ENCODE results near the gene PC.

Gene PC

DNA sequence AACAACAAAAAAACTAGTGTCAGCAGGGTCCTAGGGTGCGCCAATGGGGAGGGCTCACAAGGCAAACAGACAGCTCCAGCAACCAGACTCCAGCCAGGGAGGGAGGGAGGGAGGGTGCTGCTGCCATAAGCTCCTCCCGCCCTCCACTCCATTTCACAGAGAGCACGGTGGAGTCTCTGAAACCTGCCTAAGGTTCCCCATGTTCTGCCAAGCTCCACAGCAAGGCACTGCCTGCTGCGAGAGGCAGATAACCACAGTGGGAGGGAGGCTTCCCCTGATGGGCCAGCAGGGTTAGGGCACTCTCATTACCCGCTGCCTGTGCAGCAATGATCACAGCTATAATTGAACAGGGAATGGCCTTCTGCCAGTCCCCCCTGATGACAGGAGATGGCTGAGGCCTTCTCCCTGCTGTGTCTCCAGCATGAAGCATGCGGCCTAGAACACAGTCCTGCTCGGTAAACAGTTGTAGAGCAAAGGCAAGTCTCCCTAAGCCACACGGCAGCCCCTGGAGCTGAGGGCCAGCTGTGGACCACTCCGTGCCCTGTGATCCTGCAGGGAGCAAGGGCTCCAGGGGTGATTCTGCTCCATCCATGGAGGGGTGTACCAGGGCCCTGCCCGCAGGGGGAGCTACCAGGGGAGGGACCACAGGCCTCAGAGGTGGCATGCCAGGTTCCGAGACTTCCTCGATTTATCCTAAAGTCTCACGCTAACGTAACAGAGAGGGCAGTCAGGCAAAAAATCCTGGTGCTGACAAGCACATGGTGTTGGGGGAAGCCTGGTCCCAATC is 42.9 kb downstream of the PC start:
- Histone ChIP-seq H3K9ac (ENCODE audit: low read depth in 1 of 2, low read length in 2 of 2) (no peak overlapping the region), H3K4me1 (ENCODE audit: control insufficient read depth in 1 of 2, insufficient read depth in 2 of 2, low read length in 2 of 2) (no peaks in the 10 kb centered on the region), H3K27ac (ENCODE audit: low read depth, low read length) (no peak overlapping the region)

DNA sequence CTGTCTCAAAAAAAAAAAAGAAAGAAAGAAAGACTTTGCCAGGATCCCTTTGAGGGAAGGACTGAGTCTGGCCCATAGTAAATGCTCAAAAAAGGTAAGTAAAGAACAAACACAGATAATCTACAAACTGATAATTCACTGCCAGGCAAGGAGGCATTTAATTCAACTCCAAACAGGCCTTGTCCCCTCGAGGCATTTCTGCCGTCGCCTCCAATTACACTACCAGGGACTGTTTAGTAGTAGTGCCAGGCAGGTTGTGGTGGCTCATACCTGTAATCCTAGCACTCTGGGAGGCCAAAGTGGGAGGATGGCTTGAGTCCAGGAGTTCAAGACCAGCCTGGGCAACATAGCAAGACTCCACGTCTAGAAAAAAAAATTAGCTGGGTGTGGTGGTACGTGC is 43.7 kb downstream of the PC start:
- Histone ChIP-seq H3K27ac (ENCODE audit: low read depth, low read length) (no peak overlapping the region), H3K36me3 (ENCODE audit: control insufficient read depth in 1 of 2, insufficient read depth in 2 of 2, low read length in 2 of 2) (no peaks in the 10 kb centered on the region), H3K9me3 (ENCODE audit: control insufficient read depth in 1 of 2, low read length in 2 of 2) (no peaks in the 10 kb centered on the region), H3K27me3 (ENCODE audit: control insufficient read depth in 1 of 2, insufficient read depth in 2 of 2, low read length in 2 of 2) (no peaks in the 10 kb centered on the region), H3K4me3 (ENCODE audit: low read depth in 1 of 2, low read length in 2 of 2) (no peak overlapping the region), H3K9ac (ENCODE audit: low read depth in 1 of 2, low read length in 2 of 2) (no peak overlapping the region), H3K4me1 (ENCODE audit: control insufficient read depth in 1 of 2, insufficient read depth in 2 of 2, low read length in 2 of 2) (no peaks in the 10 kb centered on the region)

More for the DNA sequence above, 42.9 kb downstream of the PC start:
- no peaks in the 10 kb centered on the region for H3K9me3 ChIP-seq (ENCODE audit: control insufficient read depth in 1 of 2, low read length in 2 of 2)
- H3K36me3 ChIP-seq (ENCODE audit: control insufficient read depth in 1 of 2, insufficient read depth in 2 of 2, low read length in 2 of 2), result no peaks in the 10 kb centered on the region
- no peaks in the 10 kb centered on the region for H3K27me3 ChIP-seq (ENCODE audit: control insufficient read depth in 1 of 2, insufficient read depth in 2 of 2, low read length in 2 of 2)
- no peak overlapping the region for H3K4me3 ChIP-seq (ENCODE audit: low read depth in 1 of 2, low read length in 2 of 2)

DNA sequence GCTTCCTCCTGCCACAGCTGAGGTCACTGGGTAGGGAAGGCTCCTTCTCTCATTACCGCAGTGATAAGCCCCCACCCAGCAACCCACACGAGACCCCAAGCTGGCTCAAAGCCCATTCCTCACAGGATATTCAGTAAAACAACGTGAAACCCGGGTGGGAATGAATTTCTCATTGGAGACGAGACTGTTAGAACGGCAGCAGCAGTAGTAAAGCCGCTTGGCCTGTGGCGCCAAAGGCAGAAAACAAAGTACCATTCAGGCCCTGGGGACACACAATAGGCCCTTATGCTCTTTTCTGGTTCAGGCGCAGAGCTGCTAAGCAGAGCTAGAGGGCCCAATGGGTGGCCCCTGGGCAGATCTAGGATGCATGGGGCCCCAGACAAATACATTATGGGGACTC is 45.3 kb downstream of the PC start:
- H3K27me3 ChIP-seq (ENCODE audit: control insufficient read depth in 1 of 2, insufficient read depth in 2 of 2, low read length in 2 of 2), result no peaks in the 10 kb centered on the region
- H3K27ac ChIP-seq (ENCODE audit: low read depth, low read length), result no peak overlapping the region
- no peaks in the 10 kb centered on the region for H3K4me1 ChIP-seq (ENCODE audit: control insufficient read depth in 1 of 2, insufficient read depth in 2 of 2, low read length in 2 of 2)
- H3K4me3 ChIP-seq (ENCODE audit: low read depth in 1 of 2, low read length in 2 of 2), result no peak overlapping the region
- no peaks in the 10 kb centered on the region for H3K9me3 ChIP-seq (ENCODE audit: control insufficient read depth in 1 of 2, low read length in 2 of 2)
- no peak overlapping the region for H3K9ac ChIP-seq (ENCODE audit: low read depth in 1 of 2, low read length in 2 of 2)
- no peaks in the 10 kb centered on the region for H3K36me3 ChIP-seq (ENCODE audit: control insufficient read depth in 1 of 2, insufficient read depth in 2 of 2, low read length in 2 of 2)

DNA sequence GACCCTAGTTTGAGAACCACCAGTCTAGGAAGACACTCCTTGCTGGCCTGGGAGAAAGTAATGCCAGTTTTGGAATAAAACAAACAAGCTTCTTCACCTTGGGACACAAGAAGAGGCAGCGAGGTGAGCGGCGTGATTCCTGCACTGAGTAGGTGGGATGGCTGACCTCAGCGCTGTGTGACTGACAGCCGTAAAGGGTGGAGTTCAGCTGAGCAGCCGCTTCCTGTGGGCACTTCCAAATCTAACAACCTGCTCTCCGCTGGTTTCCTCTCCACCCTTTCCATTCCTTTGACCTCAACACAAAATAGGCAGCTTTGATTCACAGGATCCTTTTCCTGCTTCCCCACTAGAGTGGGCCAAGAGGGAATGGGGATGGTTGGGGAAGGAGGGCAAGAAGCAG is 45.8 kb downstream of the PC start:
- H3K4me1 ChIP-seq (ENCODE audit: control insufficient read depth in 1 of 2, insufficient read depth in 2 of 2, low read length in 2 of 2), result no peaks in the 10 kb centered on the region
- no peak overlapping the region for H3K4me3 ChIP-seq (ENCODE audit: low read depth in 1 of 2, low read length in 2 of 2)
- no peaks in the 10 kb centered on the region for H3K36me3 ChIP-seq (ENCODE audit: control insufficient read depth in 1 of 2, insufficient read depth in 2 of 2, low read length in 2 of 2)
- H3K27me3 ChIP-seq (ENCODE audit: control insufficient read depth in 1 of 2, insufficient read depth in 2 of 2, low read length in 2 of 2), result no peaks in the 10 kb centered on the region
- H3K27ac ChIP-seq (ENCODE audit: low read depth, low read length), result no peak overlapping the region
- no peak overlapping the region for H3K9ac ChIP-seq (ENCODE audit: low read depth in 1 of 2, low read length in 2 of 2)
- no peaks in the 10 kb centered on the region for H3K9me3 ChIP-seq (ENCODE audit: control insufficient read depth in 1 of 2, low read length in 2 of 2)

DNA sequence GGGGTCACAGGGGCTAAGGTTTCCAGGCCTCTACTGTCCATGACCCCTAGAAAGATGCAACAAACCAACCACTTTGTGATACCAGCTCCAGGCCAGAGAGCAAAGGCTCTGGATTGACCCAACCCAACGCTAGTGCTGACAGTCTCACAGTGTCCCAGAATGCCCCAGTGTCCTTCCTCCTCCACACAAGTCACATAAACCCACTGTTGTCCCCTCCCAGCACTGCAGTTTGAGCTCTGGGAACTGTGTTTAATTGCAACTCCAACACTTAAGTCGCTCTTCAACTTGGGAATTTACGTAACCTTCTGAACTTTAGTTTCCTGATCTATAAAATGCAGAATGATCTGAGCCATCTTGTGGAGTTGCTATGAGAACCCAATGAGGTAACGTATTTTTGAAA is 47.5 kb downstream of the PC start:
- Histone ChIP-seq H3K36me3 (ENCODE audit: control insufficient read depth in 1 of 2, insufficient read depth in 2 of 2, low read length in 2 of 2) (no peaks in the 10 kb centered on the region), H3K4me1 (ENCODE audit: control insufficient read depth in 1 of 2, insufficient read depth in 2 of 2, low read length in 2 of 2) (peaks cover 0 to 3% of the 10 kb centered on the region in 2 donors), H3K9ac (ENCODE audit: low read depth in 1 of 2, low read length in 2 of 2) (no peak overlapping the region), H3K27ac (ENCODE audit: low read depth, low read length) (no peak overlapping the region), H3K27me3 (ENCODE audit: control insufficient read depth in 1 of 2, insufficient read depth in 2 of 2, low read length in 2 of 2) (no peaks in the 10 kb centered on the region), H3K9me3 (ENCODE audit: control insufficient read depth in 1 of 2, low read length in 2 of 2) (no peaks in the 10 kb centered on the region), H3K4me3 (ENCODE audit: low read depth in 1 of 2, low read length in 2 of 2) (no peak overlapping the region)

DNA sequence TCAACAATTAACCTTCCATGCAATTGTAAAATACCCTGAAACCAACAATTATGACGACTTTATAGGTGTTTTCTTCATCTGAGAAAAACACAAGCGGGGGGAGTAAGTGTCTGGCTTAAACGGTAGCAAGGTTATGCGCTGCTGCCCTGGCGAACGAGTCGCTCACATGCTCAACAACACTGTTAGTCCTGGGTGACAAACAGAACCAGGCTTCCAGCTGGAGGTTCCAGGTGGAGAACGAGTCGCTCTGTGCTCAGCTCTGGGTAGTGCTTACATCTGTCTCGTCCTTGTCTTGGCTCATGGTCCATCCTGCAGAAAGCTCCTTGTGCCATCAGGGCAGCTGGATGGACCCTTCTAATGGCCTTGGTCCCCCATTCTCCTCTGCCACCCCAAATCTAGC is 48.2 kb downstream of the PC start:
- no peak overlapping the region for H3K4me3 ChIP-seq (ENCODE audit: low read depth in 1 of 2, low read length in 2 of 2)

DNA sequence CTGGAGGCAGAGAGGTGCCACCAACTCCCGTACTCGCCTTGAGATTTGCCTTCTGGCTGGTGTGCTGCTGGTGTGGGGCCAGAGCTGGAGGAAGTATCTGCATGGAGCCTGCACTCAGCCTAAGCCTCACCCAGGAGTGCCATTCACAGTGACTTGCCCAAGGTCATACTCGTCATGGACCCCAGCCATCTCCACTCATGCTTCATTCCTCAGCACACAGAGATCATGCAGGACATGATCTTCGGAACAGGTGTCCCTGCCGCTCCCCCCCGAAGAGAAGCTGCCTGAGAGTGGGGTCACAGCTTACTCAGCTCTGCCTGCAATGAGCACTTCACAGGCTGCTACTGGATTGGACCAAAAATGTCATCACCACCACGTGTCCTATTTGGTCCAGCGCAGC is 49.0 kb downstream of the PC start:
- Histone ChIP-seq H3K27me3 (ENCODE audit: control insufficient read depth in 1 of 2, insufficient read depth in 2 of 2, low read length in 2 of 2) (no peaks in the 10 kb centered on the region), H3K4me1 (ENCODE audit: control insufficient read depth in 1 of 2, insufficient read depth in 2 of 2, low read length in 2 of 2) (peaks cover 3 to 8% of the 10 kb centered on the region in 2 donors), H3K36me3 (ENCODE audit: control insufficient read depth in 1 of 2, insufficient read depth in 2 of 2, low read length in 2 of 2) (no peaks in the 10 kb centered on the region), H3K27ac (ENCODE audit: low read depth, low read length) (no peak overlapping the region), H3K9me3 (ENCODE audit: control insufficient read depth in 1 of 2, low read length in 2 of 2) (no peaks in the 10 kb centered on the region), H3K4me3 (ENCODE audit: low read depth in 1 of 2, low read length in 2 of 2) (no peak overlapping the region), H3K9ac (ENCODE audit: low read depth in 1 of 2, low read length in 2 of 2) (no peak overlapping the region)

More for the DNA sequence above, 48.2 kb downstream of the PC start:
- peaks cover 0 to 3% of the 10 kb centered on the region in 2 donors for H3K4me1 ChIP-seq (ENCODE audit: control insufficient read depth in 1 of 2, insufficient read depth in 2 of 2, low read length in 2 of 2)
- no peaks in the 10 kb centered on the region for H3K9me3 ChIP-seq (ENCODE audit: control insufficient read depth in 1 of 2, low read length in 2 of 2)
- no peaks in the 10 kb centered on the region for H3K27me3 ChIP-seq (ENCODE audit: control insufficient read depth in 1 of 2, insufficient read depth in 2 of 2, low read length in 2 of 2)
- no peaks in the 10 kb centered on the region for H3K36me3 ChIP-seq (ENCODE audit: control insufficient read depth in 1 of 2, insufficient read depth in 2 of 2, low read length in 2 of 2)
- H3K9ac ChIP-seq (ENCODE audit: low read depth in 1 of 2, low read length in 2 of 2), result no peak overlapping the region
- H3K27ac ChIP-seq (ENCODE audit: low read depth, low read length), result no peak overlapping the region

DNA sequence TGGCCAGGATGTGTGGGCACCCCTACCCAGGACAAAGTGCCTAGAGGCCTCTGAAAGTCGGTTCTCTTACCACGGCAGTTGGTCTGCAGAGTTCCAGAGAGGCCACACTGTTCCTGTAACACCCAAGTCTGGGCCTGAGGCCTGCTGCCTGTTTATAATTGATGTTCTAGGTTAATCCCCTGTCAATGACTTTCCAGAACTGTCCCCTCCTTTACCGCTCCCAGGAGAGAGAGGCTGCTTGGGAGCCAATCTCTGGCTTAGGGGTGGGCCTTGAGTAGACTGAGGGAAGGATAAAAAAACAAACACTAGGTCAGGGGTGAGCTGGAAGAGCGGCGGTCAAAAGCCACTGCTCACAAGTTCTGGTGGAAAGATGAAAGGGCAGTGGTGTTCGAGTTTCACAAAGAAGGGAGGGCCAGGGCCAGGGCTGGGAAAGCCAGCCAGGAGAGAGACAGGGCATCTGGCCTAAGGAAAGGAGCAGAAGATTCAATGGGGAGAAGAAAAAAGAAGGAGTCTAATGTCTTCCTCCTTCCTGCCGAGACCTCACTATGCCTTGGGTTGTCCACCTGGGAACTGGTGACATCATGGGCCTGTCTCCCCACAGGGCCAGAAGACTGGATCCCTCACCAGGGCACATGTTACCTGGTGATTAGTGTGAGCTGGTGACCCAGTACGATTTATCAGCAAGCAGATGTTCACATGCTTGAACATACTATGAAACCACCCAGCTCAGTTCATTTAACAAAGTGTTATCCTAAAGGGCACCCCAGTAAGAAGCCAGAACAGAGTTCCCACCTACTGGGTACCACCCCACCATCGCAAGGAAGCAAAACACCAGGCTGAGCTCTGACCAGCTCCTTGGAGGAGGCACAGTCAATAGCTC is 50.2 kb downstream of the PC start:
- Histone ChIP-seq H3K36me3 (ENCODE audit: control insufficient read depth in 1 of 2, insufficient read depth in 2 of 2, low read length in 2 of 2) (no peaks in the 10 kb centered on the region), H3K4me1 (ENCODE audit: control insufficient read depth in 1 of 2, insufficient read depth in 2 of 2, low read length in 2 of 2) (peaks cover 3 to 14% of the 10 kb centered on the region in 2 donors), H3K27ac (ENCODE audit: low read depth, low read length) (no peak overlapping the region)

DNA sequence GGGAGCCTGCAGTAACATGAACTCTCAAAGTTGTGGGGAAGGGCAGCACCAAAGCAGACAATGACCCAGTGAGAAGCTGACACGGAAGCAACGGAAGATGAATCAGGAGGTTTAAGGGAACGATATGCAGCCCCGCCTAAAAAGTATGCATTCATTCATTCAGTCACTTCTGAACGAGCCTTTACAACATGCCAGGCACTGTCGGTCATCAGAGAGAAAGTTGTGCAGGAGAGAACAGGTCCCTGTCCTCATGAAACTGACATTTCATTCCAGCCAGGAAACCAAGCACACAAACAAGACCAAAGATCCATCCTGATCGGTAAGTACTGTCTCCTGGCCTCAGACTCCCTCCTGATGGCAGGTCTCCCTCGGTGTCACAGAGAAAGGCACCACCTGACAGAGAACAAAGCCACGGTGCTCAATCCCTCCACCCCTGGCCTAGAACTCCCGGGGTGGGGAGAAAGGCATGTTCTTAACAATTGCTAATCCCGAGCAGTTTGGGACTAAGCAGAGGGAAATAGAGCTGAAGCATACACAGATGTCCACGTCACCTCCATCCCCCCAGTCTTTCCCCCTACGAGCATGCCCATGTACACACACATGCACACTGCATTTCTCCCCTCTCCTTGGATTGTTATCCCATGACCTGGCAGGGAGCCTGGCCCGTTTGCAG is 52.0 kb downstream of the PC start:
- Histone ChIP-seq H3K27ac (ENCODE audit: low read depth, low read length) (no peak overlapping the region), H3K9ac (ENCODE audit: low read depth in 1 of 2, low read length in 2 of 2) (no peak overlapping the region), H3K4me1 (ENCODE audit: control insufficient read depth in 1 of 2, insufficient read depth in 2 of 2, low read length in 2 of 2) (peaks cover 3 to 22% of the 10 kb centered on the region in 2 donors)

More for the DNA sequence above, 50.2 kb downstream of the PC start:
- H3K9ac ChIP-seq (ENCODE audit: low read depth in 1 of 2, low read length in 2 of 2), result no peak overlapping the region
- no peaks in the 10 kb centered on the region for H3K9me3 ChIP-seq (ENCODE audit: control insufficient read depth in 1 of 2, low read length in 2 of 2)
- H3K4me3 ChIP-seq (ENCODE audit: low read depth in 1 of 2, low read length in 2 of 2), result no peak overlapping the region
- H3K27me3 ChIP-seq (ENCODE audit: control insufficient read depth in 1 of 2, insufficient read depth in 2 of 2, low read length in 2 of 2), result no peaks in the 10 kb centered on the region

DNA sequence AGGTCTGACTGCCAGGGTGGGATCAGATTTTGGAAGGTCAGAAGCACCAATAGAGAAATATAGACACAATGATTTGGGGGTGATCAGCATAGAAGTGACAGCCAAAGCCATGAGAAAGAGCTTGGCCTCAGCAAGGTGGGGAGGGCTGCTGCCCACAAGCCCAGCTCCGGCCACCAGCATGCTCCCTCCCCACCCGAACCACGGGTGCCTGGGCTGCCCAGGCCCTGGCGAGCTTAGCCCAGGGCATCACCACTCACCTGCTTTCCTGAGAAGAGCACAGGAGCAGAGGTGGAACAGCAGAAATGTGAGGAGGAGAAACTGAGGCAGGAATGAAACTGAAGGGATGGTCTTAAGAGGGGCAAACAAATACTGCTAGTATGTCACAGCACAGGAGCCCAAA is 52.6 kb downstream of the PC start:
- Histone ChIP-seq H3K9ac (ENCODE audit: low read depth in 1 of 2, low read length in 2 of 2) (no peak overlapping the region), H3K36me3 (ENCODE audit: control insufficient read depth in 1 of 2, insufficient read depth in 2 of 2, low read length in 2 of 2) (no peaks in the 10 kb centered on the region), H3K4me3 (ENCODE audit: low read depth in 1 of 2, low read length in 2 of 2) (no peak overlapping the region), H3K9me3 (ENCODE audit: control insufficient read depth in 1 of 2, low read length in 2 of 2) (no peaks in the 10 kb centered on the region), H3K4me1 (ENCODE audit: control insufficient read depth in 1 of 2, insufficient read depth in 2 of 2, low read length in 2 of 2) (peaks cover 3 to 22% of the 10 kb centered on the region in 2 donors), H3K27ac (ENCODE audit: low read depth, low read length) (no peak overlapping the region), H3K27me3 (ENCODE audit: control insufficient read depth in 1 of 2, insufficient read depth in 2 of 2, low read length in 2 of 2) (no peaks in the 10 kb centered on the region)

More for the DNA sequence above, 52.0 kb downstream of the PC start:
- no peaks in the 10 kb centered on the region for H3K27me3 ChIP-seq (ENCODE audit: control insufficient read depth in 1 of 2, insufficient read depth in 2 of 2, low read length in 2 of 2)
- no peaks in the 10 kb centered on the region for H3K36me3 ChIP-seq (ENCODE audit: control insufficient read depth in 1 of 2, insufficient read depth in 2 of 2, low read length in 2 of 2)
- H3K9me3 ChIP-seq (ENCODE audit: control insufficient read depth in 1 of 2, low read length in 2 of 2), result no peaks in the 10 kb centered on the region
- H3K4me3 ChIP-seq (ENCODE audit: low read depth in 1 of 2, low read length in 2 of 2), result no peak overlapping the region
